NCI-H187 (cell line): ENCODE results near the gene ADIPOR1.
A peak's percentile ranks its signal among the peaks of the same experiment; 100 is the strongest.
"Not testable (repeated sequence)": the region's sequence is repeated elsewhere in the genome, so short reads cannot be mapped to it uniquely, and the experiment has no call there.

Experiments
- DNase-seq, 2 experiments: peaks; one replicate each; lab custom pipeline; 2025; lab: John Stamatoyannopoulos, UW

Gene ADIPOR1

GRCh38 chr1:202957733-202958543 is at the start of gene ADIPOR1:
Gene ADIPOR1, minus strand, starts transcription at chr1:202958312. Its CDS starts 7,242 bp downstream, at chr1:202951070.
- DNase-seq: peak; percentile 88 to 95

GRCh38 chr1:203006948-203007871 is 49.1 kb upstream of the ADIPOR1 start, which contains the start of gene TMEM183A:
Gene TMEM183A, plus strand, starts transcription at chr1:203007374. Its CDS starts 92 bp downstream, at chr1:203007466.
- peak; percentile 96 to 99 for DNase-seq

GRCh38 chr1:203005395-203006142 is 47.5 kb upstream of the ADIPOR1 start:
- DNase-seq: not testable (repeated sequence)

GRCh38 chr1:203002951-203003350 is 44.8 kb upstream of the ADIPOR1 start:
- DNase-seq: no peak

GRCh38 chr1:203001986-203002385 is 43.9 kb upstream of the ADIPOR1 start:
- DNase-seq: no peak

GRCh38 chr1:203000217-203000944 is 42.3 kb upstream of the ADIPOR1 start:
- no peak for DNase-seq

- DNase-seq: peak; percentile 55 to 85
Measured at GRCh38 chr1:202998836-202999750, 41.0 kb upstream of the ADIPOR1 start.

GRCh38 chr1:202994756-202995155 is 36.6 kb upstream of the ADIPOR1 start:
- no peak for DNase-seq

GRCh38 chr1:202991112-202991511 is 33.0 kb upstream of the ADIPOR1 start:
- no peak for DNase-seq

GRCh38 chr1:202989879-202990278 is 31.8 kb upstream of the ADIPOR1 start:
- DNase-seq: no peak

- DNase-seq: no peak
Measured at GRCh38 chr1:202987922-202988583, 29.9 kb upstream of the ADIPOR1 start.

- no peak for DNase-seq
Measured at GRCh38 chr1:202987255-202987654, 29.1 kb upstream of the ADIPOR1 start.

GRCh38 chr1:202986120-202986519 is 28.0 kb upstream of the ADIPOR1 start:
- DNase-seq: not testable (repeated sequence)

GRCh38 chr1:202982715-202983430 is 24.8 kb upstream of the ADIPOR1 start:
- DNase-seq: no peak

- DNase-seq: no peak
Measured at GRCh38 chr1:202981939-202982338, 23.8 kb upstream of the ADIPOR1 start.

- DNase-seq: no peak
Measured at GRCh38 chr1:202979459-202979858, 21.3 kb upstream of the ADIPOR1 start.

- DNase-seq: no peak
Measured at GRCh38 chr1:202976633-202977032, 18.5 kb upstream of the ADIPOR1 start.

- no peak for DNase-seq
Measured at GRCh38 chr1:202974856-202975255, 16.7 kb upstream of the ADIPOR1 start.

- no peak for DNase-seq
Measured at GRCh38 chr1:202972046-202972445, 13.9 kb upstream of the ADIPOR1 start.
